Fibroblast of pulmonary artery (primary cell): ENCODE measurements around the gene OTOGL.
A peak's percentile ranks its signal among the peaks of the same experiment; 100 is the strongest.

Experiments
- DNase-seq: peaks from one replicate; pipeline ENCODE4 v3.0.0-alpha.2; 2010; ENCODE audit warnings: low read depth
- H3K4me3 ChIP-seq: replicated peaks from 2 replicates; pipeline ENCODE4 v1.5.1; 2011; ENCODE audit warnings: low read depth, mild to moderate bottlenecking, control low read depth, low read length, moderate library complexity
- TF ChIP-seq, protein P1 (sequence below): IDR thresholded peaks from 2 replicates; pipeline ENCODE4 v1.5.1; 2011; ENCODE audit warnings: mild to moderate bottlenecking, control low read depth, low read length, inconsistent platforms; ENCODE audit errors: missing control alignments

OTOGL gene

DNA sequence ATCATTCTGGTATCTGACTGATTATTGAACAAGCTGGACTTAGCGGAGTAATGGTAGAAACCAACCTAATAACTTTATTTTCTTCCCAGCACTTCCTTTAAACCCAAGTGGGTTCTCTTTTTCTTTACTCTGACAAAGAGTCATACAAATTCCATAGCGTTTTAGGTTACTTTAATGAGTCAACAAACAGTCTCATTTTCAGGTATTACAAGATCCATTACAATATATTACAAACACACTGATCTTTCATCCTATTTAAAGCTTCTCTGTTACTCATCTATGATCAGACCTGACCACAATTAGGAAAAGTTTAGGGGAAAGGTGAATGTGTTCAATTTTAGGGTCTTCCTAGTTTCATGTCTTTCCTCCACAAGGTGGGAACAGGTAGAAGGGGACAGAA, 305.3 kb downstream of the OTOGL start:
- no peak overlapping the region for H3K4me3 ChIP-seq
- TF ChIP-seq, protein P1, sequence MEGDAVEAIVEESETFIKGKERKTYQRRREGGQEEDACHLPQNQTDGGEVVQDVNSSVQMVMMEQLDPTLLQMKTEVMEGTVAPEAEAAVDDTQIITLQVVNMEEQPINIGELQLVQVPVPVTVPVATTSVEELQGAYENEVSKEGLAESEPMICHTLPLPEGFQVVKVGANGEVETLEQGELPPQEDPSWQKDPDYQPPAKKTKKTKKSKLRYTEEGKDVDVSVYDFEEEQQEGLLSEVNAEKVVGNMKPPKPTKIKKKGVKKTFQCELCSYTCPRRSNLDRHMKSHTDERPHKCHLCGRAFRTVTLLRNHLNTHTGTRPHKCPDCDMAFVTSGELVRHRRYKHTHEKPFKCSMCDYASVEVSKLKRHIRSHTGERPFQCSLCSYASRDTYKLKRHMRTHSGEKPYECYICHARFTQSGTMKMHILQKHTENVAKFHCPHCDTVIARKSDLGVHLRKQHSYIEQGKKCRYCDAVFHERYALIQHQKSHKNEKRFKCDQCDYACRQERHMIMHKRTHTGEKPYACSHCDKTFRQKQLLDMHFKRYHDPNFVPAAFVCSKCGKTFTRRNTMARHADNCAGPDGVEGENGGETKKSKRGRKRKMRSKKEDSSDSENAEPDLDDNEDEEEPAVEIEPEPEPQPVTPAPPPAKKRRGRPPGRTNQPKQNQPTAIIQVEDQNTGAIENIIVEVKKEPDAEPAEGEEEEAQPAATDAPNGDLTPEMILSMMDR: no peak
- DNase-seq: no peak

DNA sequence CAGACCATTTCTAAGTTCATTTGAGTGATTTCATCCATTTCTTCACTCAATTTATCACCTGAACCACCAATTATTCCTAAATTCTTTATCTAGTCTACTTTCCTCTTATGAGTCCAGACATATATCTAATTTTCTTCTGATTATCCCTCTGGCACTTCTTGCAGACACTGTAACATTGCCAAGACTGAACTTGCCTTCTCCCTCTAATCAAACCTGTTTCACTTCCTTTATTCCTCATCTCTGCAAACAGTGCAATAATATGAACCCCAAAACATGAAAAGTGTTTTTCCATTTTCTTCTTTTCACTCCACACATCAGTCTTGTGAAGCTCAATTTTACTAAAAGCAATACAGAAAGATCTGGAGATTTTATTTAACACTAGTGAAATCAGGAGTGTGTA, 306.9 kb downstream of the OTOGL start:
- no peak overlapping the region for H3K4me3 ChIP-seq
- TF ChIP-seq, protein P1: no peak
- DNase-seq: no peak

DNA sequence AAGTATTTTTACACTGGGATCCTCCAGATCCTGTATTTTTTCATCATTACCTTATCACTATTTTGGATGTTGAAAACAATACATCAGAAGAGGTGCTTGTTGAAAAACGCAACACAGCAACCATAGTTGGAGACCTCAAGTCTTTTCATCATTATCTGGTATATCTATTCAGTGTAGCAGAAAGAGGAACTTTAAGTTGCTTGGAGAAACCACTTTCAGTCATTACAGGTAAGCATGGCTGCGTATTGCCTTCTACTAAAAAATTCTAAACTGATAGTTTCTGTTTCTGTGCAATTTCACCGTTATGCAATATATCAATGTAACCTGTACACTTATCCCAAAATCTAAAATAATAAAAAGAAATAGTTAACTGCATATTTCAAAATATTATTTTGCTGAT, 312.4 kb downstream of the OTOGL start:
- no peak for DNase-seq
- TF ChIP-seq, protein P1: no peak
- H3K4me3 ChIP-seq: no peak overlapping the region

DNA sequence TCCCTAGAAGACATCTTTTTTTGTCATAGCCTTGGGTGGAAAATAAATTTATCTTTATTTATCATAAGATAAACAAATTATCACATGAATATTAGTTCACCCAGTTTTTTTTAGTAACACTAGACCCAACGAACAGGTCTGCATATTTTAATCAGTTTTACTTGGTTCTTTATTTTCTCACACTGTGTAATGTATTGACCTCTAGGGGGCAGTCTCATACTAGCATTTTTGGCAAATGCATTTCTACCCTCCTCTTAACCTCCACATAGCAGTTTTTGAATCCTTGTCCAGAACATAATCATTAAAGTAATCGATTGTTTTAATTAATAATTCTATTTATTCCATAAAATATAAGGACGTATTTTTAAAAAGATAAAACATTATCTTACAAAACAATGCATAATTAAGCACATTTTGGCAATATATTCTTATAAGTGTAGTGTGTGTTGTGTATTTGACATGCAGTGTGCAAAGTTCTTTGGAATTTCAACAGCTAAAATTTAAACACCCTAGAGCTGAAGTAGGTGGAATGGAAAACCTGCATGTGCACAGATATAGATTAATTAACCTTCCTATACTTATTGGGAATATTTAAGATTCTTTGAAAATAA, 313.1 kb downstream of the OTOGL start:
- DNase-seq: peak; percentile 76
- TF ChIP-seq, protein P1: peak; percentile 74

DNA sequence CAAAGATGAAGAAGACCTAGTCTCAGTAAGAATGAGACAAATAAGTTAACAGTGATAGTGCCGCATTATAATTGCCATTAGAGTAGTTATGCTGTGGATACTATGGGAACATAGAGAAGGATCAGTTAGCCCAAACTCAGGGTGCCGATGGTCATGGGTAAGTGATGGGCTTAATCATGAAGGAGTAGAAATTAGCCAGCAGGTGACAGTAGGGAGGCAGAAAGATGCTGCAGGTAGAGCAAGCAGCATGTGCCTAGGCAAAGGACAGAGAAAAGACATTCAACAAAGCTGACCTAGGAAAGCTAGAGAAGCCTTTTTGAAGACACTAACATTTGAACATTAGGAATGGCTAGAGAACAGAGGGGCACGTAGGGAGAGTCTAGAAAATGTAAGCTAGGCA, 314.1 kb downstream of the OTOGL start:
- H3K4me3 ChIP-seq: no peak overlapping the region
- DNase-seq: no peak
- TF ChIP-seq, protein P1: no peak

More for the DNA sequence above, 313.1 kb downstream of the OTOGL start:
- no peak overlapping the region for H3K4me3 ChIP-seq

DNA sequence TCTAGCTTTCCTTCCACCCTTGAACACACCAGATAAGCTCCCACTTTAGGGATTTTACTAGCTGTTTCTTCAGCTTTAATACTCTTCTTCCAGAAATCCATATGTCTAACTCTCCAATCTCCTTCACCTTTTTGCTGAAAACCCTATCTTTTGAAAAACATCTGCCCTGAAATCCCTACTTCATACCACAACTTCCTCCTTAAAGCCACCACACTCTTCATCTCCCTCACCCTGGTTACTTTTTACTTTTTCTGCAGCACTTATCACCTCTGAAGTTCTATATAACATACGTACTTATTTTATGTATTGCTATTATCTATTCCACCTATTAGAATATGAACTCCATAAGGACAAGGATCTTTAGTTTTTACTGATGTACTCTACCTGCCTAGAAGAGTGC, 316.1 kb downstream of the OTOGL start:
- TF ChIP-seq, protein P1: no peak
- H3K4me3 ChIP-seq: no peak overlapping the region
- DNase-seq: no peak

DNA sequence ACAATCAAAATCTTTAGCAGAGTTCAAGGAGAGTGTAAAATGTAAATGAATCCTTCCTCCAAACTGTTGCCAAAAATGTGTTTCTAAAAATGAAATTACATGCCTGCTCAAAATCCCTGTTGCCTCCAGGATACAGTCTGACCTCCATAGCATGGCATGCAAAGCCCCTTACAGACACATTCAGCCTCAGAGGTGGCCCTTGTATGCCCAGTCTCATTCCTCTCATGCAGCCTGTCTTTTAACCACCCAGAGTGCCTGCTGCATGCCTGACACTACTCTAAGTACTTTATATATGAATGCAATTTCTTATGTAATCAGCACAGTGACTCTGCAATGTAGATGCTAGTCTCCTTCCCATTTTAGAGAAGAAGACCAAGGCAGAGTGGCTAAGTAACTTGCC, 320.3 kb downstream of the OTOGL start:
- TF ChIP-seq, protein P1: no peak
- no peak overlapping the region for H3K4me3 ChIP-seq
- DNase-seq: no peak
